NCI-H1694 treated with DMSO at 0.1 percent for 48 hours (cell line): Measurements from ENCODE around the gene ZBED6.

ENCODE experiments used
- DNase-seq: peaks from one replicate; lab custom pipeline; 2025; lab: John Stamatoyannopoulos, UW

Gene ZBED6

GRCh38 chr1:203842559-203842876 lies 47.1 kb downstream of the ZBED6 start:
- no peak for DNase-seq

GRCh38 chr1:203843435-203843834 lies 48.0 kb downstream of the ZBED6 start:
- DNase-seq, result no peak
